Muscle of leg (tissue), 11 donors: ENCODE results near the gene GABRG3. TPM values are rescaled to one million over a fixed set of nuclear protein-coding genes. Genes with fewer than 3 reads are reported as not detected.
"Not testable (repeated sequence)": the region's sequence is repeated elsewhere in the genome, so short reads cannot be mapped to it uniquely, and the experiment has no call there.

Experiments
- DNase-seq: peaks from one replicate; pipeline ENCODE4 v3.0.0; 2013
- H3K27ac ChIP-seq: one replicate; pipeline ENCODE4 v1.5.1; 2013; ENCODE audit warnings: mild to moderate bottlenecking, low read length, control low read depth
- H3K27me3 ChIP-seq: one replicate; pipeline ENCODE4 v1.6.1; 2013; ENCODE audit warnings: low read length; ENCODE audit not compliant: control insufficient read depth, insufficient read depth
- H3K36me3 ChIP-seq: one replicate; pipeline ENCODE4 v1.6.1; 2013; ENCODE audit warnings: low read length; ENCODE audit not compliant: control insufficient read depth, insufficient read depth
- H3K4me1 ChIP-seq: one replicate; pipeline ENCODE4 v1.6.1; 2013; ENCODE audit warnings: low read length; ENCODE audit not compliant: control insufficient read depth, insufficient read depth
- H3K4me3 ChIP-seq: one replicate; pipeline ENCODE4 v1.5.1; 2013; ENCODE audit warnings: low read length, control low read depth
- H3K9me3 ChIP-seq: replicated peaks from 2 replicates; pipeline ENCODE4 v1.6.1; 2013; ENCODE audit warnings: low read depth, low read length; ENCODE audit not compliant: control insufficient read depth
- WGBS: methylation state at CpG from one replicate; pipeline ENCODE4 v1.1.5; 2013; ENCODE audit warnings: missing lambda C conversion rate; ENCODE audit not compliant: insufficient coverage; 5-methylcytosine and 5-hydroxymethylcytosine counted together
- polyA plus RNA-seq, 8 donors: library from polyadenylated mRNA; unstranded; fragments of 120-200 nt; gene quantifications; one replicate each; pipeline versions ENCODE4 v1.2.1 to v1.2.3, GENCODE V29; 2013; ENCODE audit warnings: inconsistent platforms in 1 of 8, low replicate concordance in 1 of 8; ENCODE audit not compliant: insufficient read length in 8 of 8, insufficient read depth in 1 of 8
- total RNA-seq: library from RNA; stranded (reverse); fragments of 120-200 nt; gene quantifications from one replicate; pipeline ENCODE4 v1.2.4, GENCODE V29; 2013

GABRG3 gene
- total and polyA plus RNA-seq, 9 donors = 0.11 to 0.69 (median 0.34) TPM; not detected in 1

DNA sequence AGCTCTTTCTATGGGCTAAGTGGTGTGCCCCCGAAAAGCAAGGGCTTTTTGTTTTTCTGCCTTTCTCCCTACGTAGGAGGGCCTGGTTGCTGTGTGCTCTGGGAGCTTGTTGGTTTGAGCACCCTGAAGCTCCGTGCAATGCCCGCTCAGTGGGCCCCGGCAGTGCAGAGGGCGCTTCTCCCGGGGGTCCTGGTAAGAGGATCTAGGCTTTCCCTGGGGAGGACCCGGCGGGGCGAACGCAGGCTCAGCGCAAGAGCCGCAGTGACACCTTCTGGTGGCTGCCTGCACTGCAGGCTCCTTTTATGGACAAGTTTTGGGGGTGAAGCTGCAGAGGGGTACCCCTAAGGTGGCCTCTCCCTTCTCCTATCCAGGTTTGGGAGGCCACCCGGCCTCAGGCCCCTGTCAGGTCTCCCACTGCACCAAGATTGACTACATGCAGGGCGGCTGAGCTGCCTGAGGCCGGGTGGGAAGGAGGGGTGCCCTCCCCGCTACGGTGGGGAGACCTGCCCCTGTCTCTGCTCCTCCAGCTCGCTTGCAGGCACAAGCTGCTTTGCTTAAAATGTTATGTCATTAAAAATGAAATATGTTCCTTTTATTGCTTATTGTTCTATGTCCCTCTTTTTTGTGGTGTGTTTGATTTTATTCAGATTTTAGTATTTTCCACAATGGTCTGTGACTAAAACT, 387.9 kb downstream of the GABRG3 start:
- H3K36me3 ChIP-seq = no peaks in the 10 kb centered on the region
- H3K27ac ChIP-seq = no peak overlapping the region
- peaks cover 2% of the 10 kb centered on the region for H3K27me3 ChIP-seq
- no peaks in the 10 kb centered on the region for H3K9me3 ChIP-seq
- DNase-seq = no peak
- no peak overlapping the region for H3K4me3 ChIP-seq
- H3K4me1 ChIP-seq = no peaks in the 10 kb centered on the region
- WGBS = 9% methylated on average over 9 of the region's 19 CpGs

- 91% methylated on average over 6 of the region's 7 CpGs for WGBS
- no peaks in the 10 kb centered on the region for H3K36me3 ChIP-seq
- H3K27ac ChIP-seq = no peak overlapping the region
- no peaks in the 10 kb centered on the region for H3K4me1 ChIP-seq
- DNase-seq = no peak
- H3K27me3 ChIP-seq = peaks cover 2% of the 10 kb centered on the region
- no peak overlapping the region for H3K4me3 ChIP-seq
- H3K9me3 ChIP-seq = no peaks in the 10 kb centered on the region
Observed at GRCh38 chr15:27359586-27359985, 388.6 kb downstream of the GABRG3 start.

- H3K27me3 ChIP-seq = peaks cover 2% of the 10 kb centered on the region
- H3K27ac ChIP-seq = no peak overlapping the region
- no peaks in the 10 kb centered on the region for H3K4me1 ChIP-seq
- no peak overlapping the region for H3K4me3 ChIP-seq
- 81% methylated on average over 3 of the region's 7 CpGs for WGBS
- H3K36me3 ChIP-seq = no peaks in the 10 kb centered on the region
- H3K9me3 ChIP-seq = no peaks in the 10 kb centered on the region
- no peak for DNase-seq
Observed at GRCh38 chr15:27360316-27360715, 389.3 kb downstream of the GABRG3 start.

GRCh38 chr15:27361438-27361837, 390.5 kb downstream of the GABRG3 start:
- WGBS = no CpG with 5 or more reads among the region's 5 CpGs
- no peak overlapping the region for H3K4me3 ChIP-seq
- no peaks in the 10 kb centered on the region for H3K9me3 ChIP-seq
- no peaks in the 10 kb centered on the region for H3K4me1 ChIP-seq
- peaks cover 2% of the 10 kb centered on the region for H3K27me3 ChIP-seq
- no peak for DNase-seq
- no peak overlapping the region for H3K27ac ChIP-seq
- H3K36me3 ChIP-seq = no peaks in the 10 kb centered on the region

GRCh38 chr15:27365456-27365855, 394.5 kb downstream of the GABRG3 start:
- no CpG with 5 or more reads among the region's 2 CpGs for WGBS
- no peaks in the 10 kb centered on the region for H3K4me1 ChIP-seq
- H3K27me3 ChIP-seq = no peaks in the 10 kb centered on the region
- H3K36me3 ChIP-seq = no peaks in the 10 kb centered on the region
- DNase-seq = no peak
- H3K4me3 ChIP-seq = no peak overlapping the region
- no peak overlapping the region for H3K27ac ChIP-seq
- H3K9me3 ChIP-seq = no peaks in the 10 kb centered on the region

GRCh38 chr15:27377391-27377790, 406.4 kb downstream of the GABRG3 start:
- H3K36me3 ChIP-seq, DNase-seq, H3K4me1 ChIP-seq, H3K27ac ChIP-seq, H3K9me3 ChIP-seq, H3K27me3 ChIP-seq, H3K4me3 ChIP-seq: not testable (repeated sequence)
- WGBS = no CpG with 5 or more reads among the region's 2 CpGs

DNA sequence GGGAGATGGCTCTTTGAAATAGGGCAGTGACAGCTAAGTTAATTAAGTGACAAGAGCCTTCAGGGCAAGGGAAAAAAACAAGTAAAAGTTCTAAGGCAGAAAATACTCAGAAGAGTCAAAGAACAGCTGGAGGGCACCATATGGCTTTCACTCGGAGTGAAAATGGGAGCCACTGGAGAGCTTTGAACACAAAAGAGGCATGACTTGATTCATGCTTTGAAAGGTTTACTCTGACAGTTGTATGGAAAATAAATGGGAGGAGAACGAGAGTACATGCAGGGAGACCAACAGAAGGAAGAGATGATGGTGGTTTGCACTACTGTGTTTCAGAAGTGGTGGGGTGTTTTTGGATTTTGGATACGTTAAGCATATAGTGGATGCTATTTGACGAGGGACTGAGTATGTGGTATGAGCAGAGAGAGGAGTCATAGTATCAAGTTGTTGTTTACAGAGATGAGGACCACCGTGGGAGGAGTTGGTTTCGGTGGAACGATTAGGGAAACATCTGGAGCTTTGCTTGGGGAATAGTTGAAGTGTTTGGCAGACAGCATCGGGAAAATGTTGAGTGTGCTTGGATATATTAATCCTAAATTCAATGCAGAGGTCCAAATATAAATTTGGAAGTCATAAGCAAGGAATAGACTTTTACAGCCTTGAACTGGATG, 411.5 kb downstream of the GABRG3 start:
- Histone ChIP-seq H3K9me3 (peaks cover 2% of the 10 kb centered on the region), H3K36me3 (no peaks in the 10 kb centered on the region), H3K4me3 (no peak overlapping the region), H3K27ac (no peak overlapping the region), H3K27me3 (no peaks in the 10 kb centered on the region), H3K4me1 (no peaks in the 10 kb centered on the region)
- 13% methylated on average over 6 of the region's 8 CpGs for WGBS
- peak; percentile 84 for DNase-seq

DNA sequence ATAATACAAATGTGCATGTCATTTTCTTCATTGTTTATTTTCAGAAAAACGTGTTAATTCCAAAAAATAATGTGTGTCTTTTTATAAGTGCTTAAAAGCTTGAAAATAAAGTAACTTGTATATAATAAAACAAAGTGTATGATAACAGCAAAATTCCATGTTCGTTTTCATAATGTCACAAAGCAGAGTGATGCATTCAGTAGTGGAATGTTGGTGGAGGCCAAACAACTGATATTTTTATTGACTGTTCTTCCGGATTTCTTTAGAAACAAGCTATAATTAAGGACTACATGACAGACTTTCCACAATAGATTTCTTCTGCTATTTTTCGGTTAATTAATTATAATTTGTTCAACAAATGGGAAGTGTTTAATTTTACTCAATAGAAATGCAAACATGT, 412.7 kb downstream of the GABRG3 start:
- H3K4me1 ChIP-seq = no peaks in the 10 kb centered on the region
- no peak overlapping the region for H3K27ac ChIP-seq
- H3K36me3 ChIP-seq = no peaks in the 10 kb centered on the region
- no peak for DNase-seq
- H3K9me3 ChIP-seq = peaks cover 2% of the 10 kb centered on the region
- no peaks in the 10 kb centered on the region for H3K27me3 ChIP-seq
- H3K4me3 ChIP-seq = no peak overlapping the region
- no CpG with 5 or more reads among the region's 4 CpGs for WGBS

GRCh38 chr15:27392163-27392562, 421.2 kb downstream of the GABRG3 start:
- Histone ChIP-seq H3K27ac (no peak overlapping the region), H3K27me3 (no peaks in the 10 kb centered on the region), H3K9me3 (peaks cover 3% of the 10 kb centered on the region), H3K36me3 (no peaks in the 10 kb centered on the region), H3K4me3 (no peak overlapping the region), H3K4me1 (no peaks in the 10 kb centered on the region)
- 50% methylated on average over 3 of the region's 3 CpGs for WGBS
- DNase-seq = no peak

DNA sequence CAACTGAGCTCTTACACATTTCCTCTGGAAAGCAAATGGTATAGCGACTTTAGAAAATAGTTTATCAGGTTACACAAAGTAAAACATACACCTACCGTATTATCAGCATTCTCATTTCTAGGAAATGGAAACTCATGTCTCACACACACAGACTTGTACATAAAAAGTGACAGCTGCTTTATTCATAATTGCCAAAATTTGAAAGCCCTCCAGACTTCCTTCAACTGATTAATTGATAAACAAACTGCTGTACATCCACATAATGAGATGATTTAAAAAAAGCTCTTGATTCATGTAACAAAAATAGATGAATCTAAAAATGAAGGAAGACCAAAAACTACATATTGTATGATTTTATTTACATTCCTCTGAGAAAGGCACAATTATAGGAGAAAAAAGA, 425.5 kb downstream of the GABRG3 start:
- no CpG with 5 or more reads among the region's 2 CpGs for WGBS

More for the DNA sequence above, 425.5 kb downstream of the GABRG3 start:
- no peak overlapping the region for H3K4me3 ChIP-seq
- H3K9me3 ChIP-seq = peaks cover 3% of the 10 kb centered on the region
- H3K4me1 ChIP-seq = no peaks in the 10 kb centered on the region
- no peak for DNase-seq
- H3K27ac ChIP-seq = no peak overlapping the region
- no peaks in the 10 kb centered on the region for H3K27me3 ChIP-seq
- H3K36me3 ChIP-seq = no peaks in the 10 kb centered on the region
